B cell (primary cell): ENCODE measurements around the gene BMERB1. TPM values are rescaled to one million over a fixed set of nuclear protein-coding genes. Genes with fewer than 3 reads are reported as not detected.
"Not testable (repeated sequence)": the region's sequence is repeated elsewhere in the genome, so short reads cannot be mapped to it uniquely, and the experiment has no call there.

ENCODE experiments used
- ATAC-seq: fragments of 200-7000 bp; cut with Tn5 transposase; one replicate; pipeline ENCODE4 v1.10.0; 2021; ENCODE audit warnings: low read depth, mild to moderate bottlenecking, moderate number of reproducible peaks, moderate library complexity
- CTCF ChIA-PET: fragments of 350-600 bp; sonication (Branson Sonifier 250); formaldehyde crosslinking; loops from one replicate; lab custom pipeline; 2021; ENCODE audit warnings: antibody characterized with exemption, inconsistent platforms; lab: Charles Lee
- POLR2A ChIA-PET: fragments of 350-600 bp; sonication (Branson Sonifier 250); formaldehyde crosslinking; loops from one replicate; lab custom pipeline; 2021; ENCODE audit warnings: antibody characterized with exemption; lab: Charles Lee
- DNase-seq: peaks from one replicate; pipeline ENCODE4 v3.0.0; 2013
- H2AFZ ChIP-seq: 2 replicates; pipeline ENCODE4 v1.6.1; 2012; ENCODE audit warnings: mild to moderate bottlenecking, low read depth, low read length; ENCODE audit not compliant: insufficient read depth, poor library complexity, severe bottlenecking
- H3K27ac ChIP-seq, 2 donors: 1 replicate in 1 of 2; 2 replicates in 1 of 2; pipeline ENCODE4 v1.5.1; 2012 to 2013; ENCODE audit warnings: low read length in 2 of 2, mild to moderate bottlenecking in 2 of 2, moderate library complexity in 1 of 2
- H3K27me3 ChIP-seq, 4 experiments: fragments of 200-600 bp in 1 of 4; sonication (generic) in 1 of 4; replicated peaks in 1 of 4; 1 replicate in 2 of 4; 2 replicates in 2 of 4; pipeline versions ENCODE4 v1.6.1 to v1.7.0; 2013 to 2016; ENCODE audit warnings: low read length in 3 of 4, mild to moderate bottlenecking in 2 of 4, mixed read lengths in 1 of 4, moderate library complexity in 1 of 4; ENCODE audit not compliant: insufficient read depth in 4 of 4, control insufficient read depth in 3 of 4; ENCODE audit errors: control extremely low read depth in 1 of 4
- H3K36me3 ChIP-seq, 2 experiments: replicated peaks in 1 of 2; 1 replicate in 1 of 2; 2 replicates in 1 of 2; pipeline versions ENCODE4 v1.6.1 to v1.7.1; 2013; ENCODE audit warnings: low read length in 1 of 2; ENCODE audit not compliant: insufficient read depth in 2 of 2, control insufficient read depth in 1 of 2; ENCODE audit errors: control extremely low read depth in 1 of 2, extremely low read depth in 1 of 2
- H3K4me1 ChIP-seq, 2 donors: fragments of 200-600 bp in 1 of 2; sonication (generic) in 1 of 2; 1 replicate in 1 of 2; 2 replicates in 1 of 2; pipeline versions ENCODE4 v1.5.1 to v1.6.1; 2013 to 2017; ENCODE audit warnings: low read length in 2 of 2; ENCODE audit not compliant: control insufficient read depth in 2 of 2, insufficient read depth in 2 of 2
- H3K4me2 ChIP-seq: replicated peaks from 2 replicates; pipeline ENCODE3; 2012; ENCODE audit warnings: mild to moderate bottlenecking, low read depth, low read length; ENCODE audit not compliant: poor library complexity, severe bottlenecking
- H3K4me3 ChIP-seq, 5 experiments: fragments of 200-600 bp in 1 of 5; sonication (generic) in 1 of 5; 1 replicate in 3 of 5; 2 replicates in 2 of 5; pipeline versions ENCODE4 v1.5.1 to v1.7.0; 2011 to 2016; ENCODE audit warnings: low read length in 4 of 5, mild to moderate bottlenecking in 4 of 5, low read depth in 2 of 5, control low read depth in 1 of 5, moderate library complexity in 1 of 5; ENCODE audit not compliant: insufficient read depth in 1 of 5; ENCODE audit errors: control extremely low read depth in 1 of 5, extremely low read depth in 1 of 5
- H3K79me2 ChIP-seq: fragments of 200-600 bp; sonication (generic); one replicate; pipeline ENCODE4 v1.6.0; 2016; ENCODE audit warnings: low read length; ENCODE audit not compliant: control insufficient read depth, insufficient read depth
- H3K9ac ChIP-seq: fragments of 200-600 bp; sonication (generic); 2 replicates; pipeline ENCODE4 v1.6.1; 2017; ENCODE audit warnings: mild to moderate bottlenecking, low read length, moderate library complexity
- H3K9me3 ChIP-seq, 3 donors: one replicate each; pipeline versions ENCODE4 v1.6.1 to v1.7.1; 2013; ENCODE audit warnings: low read length in 2 of 3; ENCODE audit not compliant: control insufficient read depth in 2 of 3, insufficient read depth in 1 of 3; ENCODE audit errors: control extremely low read depth in 1 of 3
- H4K20me1 ChIP-seq: 2 replicates; pipeline ENCODE4 v1.6.0; 2012; ENCODE audit warnings: mild to moderate bottlenecking, low read length; ENCODE audit not compliant: insufficient read depth, control insufficient read depth, poor library complexity, severe bottlenecking
- H3K27ac Mint-ChIP-seq: one replicate; pipeline ENCODE4 v1.8.0; 2021; ENCODE audit warnings: mixed read lengths
- H3K27me3 Mint-ChIP-seq: one replicate; pipeline ENCODE4 v1.8.0; 2021; ENCODE audit warnings: mixed read lengths
- H3K4me1 Mint-ChIP-seq: one replicate; pipeline ENCODE4 v1.8.0; 2021; ENCODE audit warnings: mixed read lengths
- H3K4me3 Mint-ChIP-seq: one replicate; pipeline ENCODE4 v1.8.0; 2021; ENCODE audit warnings: mixed read lengths
- H3K9me3 Mint-ChIP-seq: one replicate; pipeline ENCODE4 v1.8.0; 2022; ENCODE audit warnings: mixed read lengths; ENCODE audit not compliant: insufficient read depth
- WGBS: methylation state at CpG from one replicate; pipeline ENCODE4 v1.1.5; 2013; ENCODE audit warnings: missing lambda C conversion rate; ENCODE audit not compliant: insufficient coverage; 5-methylcytosine and 5-hydroxymethylcytosine counted together
- intact Hi-C: fragments of 100-400 bp; cut with micrococcal nuclease; formaldehyde crosslinking; loops from one replicate; pipeline ENCODE4 v1.10.0; 2022
- polyA plus RNA-seq: library from polyadenylated mRNA; depleted of rRNA; stranded (reverse); fragments of >200 nt; gene quantifications from 2 replicates; pipeline ENCODE4 v1.2.3, GENCODE V29; 2012
- total RNA-seq, 2 donors: library from RNA; stranded (reverse); fragments of 120-200 nt in 1 of 2; gene quantifications; 1 replicate in 1 of 2; 2 replicates in 1 of 2; pipeline versions ENCODE4 v1.2.3 to v1.2.4, GENCODE V29; 2013 to 2022

The BMERB1 gene
- total and polyA plus RNA-seq, 2 donors (not counting 1 experiment from before 2014, with no cell fraction given): 2.2 to 11.2 TPM

GRCh38 chr16:15393025-15393424 is 41.4 kb upstream of the BMERB1 start:
- not testable (repeated sequence) for H3K4me1 ChIP-seq
- no CpG with 5 or more reads among the region's 8 CpGs for WGBS

GRCh38 chr16:15395631-15396508 is 38.5 kb upstream of the BMERB1 start, which contains the start of gene MPV17L:
Gene MPV17L, plus strand, starts transcription at chr16:15395754. Its CDS starts 144 bp downstream, at chr16:15395898.
- POLR2A ChIA-PET, CTCF ChIA-PET, H3K4me1 ChIP-seq, intact Hi-C loops, H3K9me3 Mint-ChIP-seq, H4K20me1 ChIP-seq, H3K36me3 ChIP-seq, H3K27ac ChIP-seq, H3K79me2 ChIP-seq, H3K27me3 ChIP-seq, H3K9me3 ChIP-seq, H3K4me1 Mint-ChIP-seq, H3K27ac Mint-ChIP-seq: not testable (repeated sequence)
- Histone ChIP-seq H3K4me2 (peak within 1 kb of the TSS; percentile 58), H3K4me3 (peak within 1 kb of the TSS in 2 of 5 experiments; percentile 33 to 36), H3K9ac (peak within 1 kb of the TSS; percentile 43), H2AFZ (peak within 1 kb of the TSS; percentile 56)
- ATAC-seq (peak; percentile 45), DNase-seq (peak; percentile 24)
- H3K27me3 Mint-ChIP-seq: peaks cover 15% of the 10 kb centered on the region
- WGBS: 8% methylated on average over 75 of the region's 79 CpGs
- H3K4me3 Mint-ChIP-seq: peak within 1 kb of the TSS; percentile 63

More at GRCh38 chr16:15393025-15393424, 41.4 kb upstream of the BMERB1 start:
- intact Hi-C loops, H3K27ac ChIP-seq, ATAC-seq, POLR2A ChIA-PET, H3K27me3 ChIP-seq, H2AFZ ChIP-seq, H3K9me3 ChIP-seq, H4K20me1 ChIP-seq, H3K36me3 ChIP-seq, CTCF ChIA-PET, H3K79me2 ChIP-seq, H3K4me3 ChIP-seq, H3K4me2 ChIP-seq, H3K4me1 Mint-ChIP-seq, H3K4me3 Mint-ChIP-seq, DNase-seq, H3K9ac ChIP-seq, H3K27ac Mint-ChIP-seq, H3K9me3 Mint-ChIP-seq: not testable (repeated sequence)
- H3K27me3 Mint-ChIP-seq: peaks cover 19% of the 10 kb centered on the region

GRCh38 chr16:15396509-15396829 is 37.9 kb upstream of the BMERB1 start:
- H3K4me1 Mint-ChIP-seq, CTCF ChIA-PET, H3K27me3 ChIP-seq, H3K9me3 Mint-ChIP-seq, ATAC-seq, H3K79me2 ChIP-seq, H3K9ac ChIP-seq, H4K20me1 ChIP-seq, H3K27ac ChIP-seq, H2AFZ ChIP-seq, H3K27ac Mint-ChIP-seq, POLR2A ChIA-PET, H3K4me1 ChIP-seq, H3K9me3 ChIP-seq, DNase-seq, intact Hi-C loops, H3K4me2 ChIP-seq, H3K36me3 ChIP-seq, H3K4me3 ChIP-seq: not testable (repeated sequence)
- Mint-ChIP-seq H3K4me3 (peak overlapping the region; percentile 63), H3K27me3 (peaks cover 11% of the 10 kb centered on the region)
- 90% methylated on average over 8 of the region's 8 CpGs for WGBS
